AG09319 (cell line): ENCODE data around the gene APRT.
"Not testable (repeated sequence)": the region's sequence is repeated elsewhere in the genome, so short reads cannot be mapped to it uniquely, and the experiment has no call there.

Source experiments
- DNase-seq: peaks from one replicate; pipeline ENCODE4 v3.0.0-alpha.2; 2010; ENCODE audit warnings: low read depth; ENCODE audit errors: extremely low read depth
- CTCF ChIP-seq: IDR thresholded peaks from 2 replicates; pipeline ENCODE4 v1.5.1; 2011; ENCODE audit warnings: low read depth, mild to moderate bottlenecking, inconsistent platforms, low read length, moderate library complexity

APRT gene

GRCh38 chr16:88827727-88828126 is 16.0 kb upstream of the APRT start:
- no peak for TF ChIP-seq CTCF
- no peak for DNase-seq

- TF ChIP-seq CTCF: no peak
- no peak for DNase-seq
These were observed 14.5 kb upstream of the APRT start for GRCh38 chr16:88826070-88826840.

- no peak for DNase-seq
- no peak for TF ChIP-seq CTCF
These were observed 13.4 kb upstream of the APRT start for GRCh38 chr16:88825146-88825545.

GRCh38 chr16:88824256-88825077 is 12.7 kb upstream of the APRT start:
- TF ChIP-seq CTCF: no peak
- no peak for DNase-seq

GRCh38 chr16:88823646-88824045 is 11.9 kb upstream of the APRT start:
- DNase-seq: not testable (repeated sequence)

GRCh38 chr16:88822281-88823040 is 10.7 kb upstream of the APRT start:
- DNase-seq: no peak
- TF ChIP-seq CTCF: no peak

- TF ChIP-seq CTCF: no peak
- no peak for DNase-seq
These were observed 9.6 kb upstream of the APRT start for GRCh38 chr16:88821168-88821850.
